ENCODE results near the gene CDKN1B.
"Not testable (repeated sequence)": the region's sequence is repeated elsewhere in the genome, so short reads cannot be mapped to it uniquely, and the experiment has no call there.

Gene CDKN1B

GRCh38 chr12:12725956-12726554 lies 8.9 kb downstream of the CDKN1B start:
- no peak overlapping the region for H3K27ac ChIP-seq (ENCODE audit: low read length)
- H3K4me3 ChIP-seq (ENCODE audit: low read length): peak overlapping the region; percentile 89
- peak overlapping the region; percentile 78 for H3K9ac ChIP-seq (ENCODE audit: low read length)
- peaks cover 4% of the 10 kb centered on the region for H3K36me3 ChIP-seq (ENCODE audit: control insufficient read depth, low read depth, low read length)
- H3K27me3 ChIP-seq (ENCODE audit: control insufficient read depth, insufficient read depth, low read length): peaks cover 53% of the 10 kb centered on the region
- peaks cover 15% of the 10 kb centered on the region for H3K4me1 ChIP-seq (ENCODE audit: control insufficient read depth, low read depth, low read length)
- H3K9me3 ChIP-seq (ENCODE audit: control insufficient read depth, low read depth, low read length): no peaks in the 10 kb centered on the region

GRCh38 chr12:12726555-12727093 lies 9.5 kb downstream of the CDKN1B start:
- Histone ChIP-seq H3K4me3 (ENCODE audit: low read length) (peak overlapping the region; percentile 89), H3K9me3 (ENCODE audit: control insufficient read depth, low read depth, low read length) (no peaks in the 10 kb centered on the region), H3K27me3 (ENCODE audit: control insufficient read depth, insufficient read depth, low read length) (peaks cover 47% of the 10 kb centered on the region), H3K9ac (ENCODE audit: low read length) (peak overlapping the region; percentile 78), H3K4me1 (ENCODE audit: control insufficient read depth, low read depth, low read length) (peaks cover 15% of the 10 kb centered on the region), H3K36me3 (ENCODE audit: control insufficient read depth, low read depth, low read length) (no peaks in the 10 kb centered on the region), H3K27ac (ENCODE audit: low read length) (no peak overlapping the region)

- H3K27ac ChIP-seq (ENCODE audit: low read length): no peak overlapping the region
- no peaks in the 10 kb centered on the region for H3K9me3 ChIP-seq (ENCODE audit: control insufficient read depth, low read depth, low read length)
- peaks cover 15% of the 10 kb centered on the region for H3K27me3 ChIP-seq (ENCODE audit: control insufficient read depth, insufficient read depth, low read length)
- H3K4me3 ChIP-seq (ENCODE audit: low read length): no peak overlapping the region
- H3K4me1 ChIP-seq (ENCODE audit: control insufficient read depth, low read depth, low read length): peaks cover 7% of the 10 kb centered on the region
- H3K36me3 ChIP-seq (ENCODE audit: control insufficient read depth, low read depth, low read length): no peaks in the 10 kb centered on the region
- H3K9ac ChIP-seq (ENCODE audit: low read length): no peak overlapping the region
These were observed 14.0 kb downstream of the CDKN1B start for GRCh38 chr12:12731178-12731577.

- Histone ChIP-seq H3K36me3 (ENCODE audit: control insufficient read depth, low read depth, low read length) (no peaks in the 10 kb centered on the region), H3K4me3 (ENCODE audit: low read length) (no peak overlapping the region), H3K4me1 (ENCODE audit: control insufficient read depth, low read depth, low read length) (peaks cover 2% of the 10 kb centered on the region), H3K9me3 (ENCODE audit: control insufficient read depth, low read depth, low read length) (no peaks in the 10 kb centered on the region), H3K9ac (ENCODE audit: low read length) (no peak overlapping the region), H3K27me3 (ENCODE audit: control insufficient read depth, insufficient read depth, low read length) (peaks cover 9% of the 10 kb centered on the region), H3K27ac (ENCODE audit: low read length) (no peak overlapping the region)
These were observed 14.6 kb downstream of the CDKN1B start for GRCh38 chr12:12731785-12732184.

GRCh38 chr12:12733118-12733517 lies 15.9 kb downstream of the CDKN1B start:
- H3K4me1 ChIP-seq (ENCODE audit: control insufficient read depth, low read depth, low read length): no peaks in the 10 kb centered on the region
- H3K4me3 ChIP-seq (ENCODE audit: low read length): no peak overlapping the region

GRCh38 chr12:12734054-12734453 lies 16.9 kb downstream of the CDKN1B start:
- Histone ChIP-seq H3K27me3 (ENCODE audit: control insufficient read depth, insufficient read depth, low read length) (no peaks in the 10 kb centered on the region), H3K9ac (ENCODE audit: low read length) (no peak overlapping the region), H3K4me1 (ENCODE audit: control insufficient read depth, low read depth, low read length) (no peaks in the 10 kb centered on the region), H3K4me3 (ENCODE audit: low read length) (no peak overlapping the region), H3K36me3 (ENCODE audit: control insufficient read depth, low read depth, low read length) (no peaks in the 10 kb centered on the region), H3K27ac (ENCODE audit: low read length) (no peak overlapping the region), H3K9me3 (ENCODE audit: control insufficient read depth, low read depth, low read length) (no peaks in the 10 kb centered on the region)

More at GRCh38 chr12:12733118-12733517, 15.9 kb downstream of the CDKN1B start:
- H3K36me3 ChIP-seq (ENCODE audit: control insufficient read depth, low read depth, low read length): no peaks in the 10 kb centered on the region
- H3K9me3 ChIP-seq (ENCODE audit: control insufficient read depth, low read depth, low read length): no peaks in the 10 kb centered on the region
- H3K27ac ChIP-seq (ENCODE audit: low read length): no peak overlapping the region
- no peak overlapping the region for H3K9ac ChIP-seq (ENCODE audit: low read length)
- H3K27me3 ChIP-seq (ENCODE audit: control insufficient read depth, insufficient read depth, low read length): no peaks in the 10 kb centered on the region

- Histone ChIP-seq H3K36me3 (ENCODE audit: control insufficient read depth, low read depth, low read length) (no peaks in the 10 kb centered on the region), H3K27ac (ENCODE audit: low read length) (no peak overlapping the region), H3K27me3 (ENCODE audit: control insufficient read depth, insufficient read depth, low read length) (no peaks in the 10 kb centered on the region), H3K9ac (ENCODE audit: low read length) (no peak overlapping the region), H3K4me1 (ENCODE audit: control insufficient read depth, low read depth, low read length) (no peaks in the 10 kb centered on the region), H3K4me3 (ENCODE audit: low read length) (no peak overlapping the region), H3K9me3 (ENCODE audit: control insufficient read depth, low read depth, low read length) (no peaks in the 10 kb centered on the region)
These were observed 17.4 kb downstream of the CDKN1B start for GRCh38 chr12:12734561-12735071.

- H3K9ac ChIP-seq (ENCODE audit: low read length): no peak overlapping the region
These were observed 18.1 kb downstream of the CDKN1B start for GRCh38 chr12:12735301-12735700.

GRCh38 chr12:12736759-12737676 lies 19.9 kb downstream of the CDKN1B start:
- no peaks in the 10 kb centered on the region for H3K36me3 ChIP-seq (ENCODE audit: control insufficient read depth, low read depth, low read length)
- H3K27me3 ChIP-seq (ENCODE audit: control insufficient read depth, insufficient read depth, low read length): no peaks in the 10 kb centered on the region
- no peak overlapping the region for H3K4me3 ChIP-seq (ENCODE audit: low read length)
- no peaks in the 10 kb centered on the region for H3K4me1 ChIP-seq (ENCODE audit: control insufficient read depth, low read depth, low read length)
- H3K9me3 ChIP-seq (ENCODE audit: control insufficient read depth, low read depth, low read length): no peaks in the 10 kb centered on the region
- no peak overlapping the region for H3K27ac ChIP-seq (ENCODE audit: low read length)
- no peak overlapping the region for H3K9ac ChIP-seq (ENCODE audit: low read length)

More at GRCh38 chr12:12735301-12735700, 18.1 kb downstream of the CDKN1B start:
- H3K9me3 ChIP-seq (ENCODE audit: control insufficient read depth, low read depth, low read length): no peaks in the 10 kb centered on the region
- H3K36me3 ChIP-seq (ENCODE audit: control insufficient read depth, low read depth, low read length): no peaks in the 10 kb centered on the region
- no peak overlapping the region for H3K4me3 ChIP-seq (ENCODE audit: low read length)
- no peaks in the 10 kb centered on the region for H3K4me1 ChIP-seq (ENCODE audit: control insufficient read depth, low read depth, low read length)
- H3K27me3 ChIP-seq (ENCODE audit: control insufficient read depth, insufficient read depth, low read length): no peaks in the 10 kb centered on the region
- H3K27ac ChIP-seq (ENCODE audit: low read length): no peak overlapping the region

GRCh38 chr12:12738152-12738551 lies 21.0 kb downstream of the CDKN1B start:
- not testable (repeated sequence) for H3K27me3 ChIP-seq (ENCODE audit: control insufficient read depth, insufficient read depth, low read length); H3K27ac ChIP-seq (ENCODE audit: low read length); H3K9ac ChIP-seq (ENCODE audit: low read length); H3K9me3 ChIP-seq (ENCODE audit: control insufficient read depth, low read depth, low read length); H3K4me1 ChIP-seq (ENCODE audit: control insufficient read depth, low read depth, low read length); H3K36me3 ChIP-seq (ENCODE audit: control insufficient read depth, low read depth, low read length); H3K4me3 ChIP-seq (ENCODE audit: low read length)

- Histone ChIP-seq H3K36me3 (ENCODE audit: control insufficient read depth, low read depth, low read length) (no peaks in the 10 kb centered on the region), H3K9me3 (ENCODE audit: control insufficient read depth, low read depth, low read length) (no peaks in the 10 kb centered on the region), H3K4me1 (ENCODE audit: control insufficient read depth, low read depth, low read length) (no peaks in the 10 kb centered on the region), H3K9ac (ENCODE audit: low read length) (no peak overlapping the region), H3K4me3 (ENCODE audit: low read length) (no peak overlapping the region), H3K27me3 (ENCODE audit: control insufficient read depth, insufficient read depth, low read length) (no peaks in the 10 kb centered on the region), H3K27ac (ENCODE audit: low read length) (no peak overlapping the region)
These were observed 24.5 kb downstream of the CDKN1B start for GRCh38 chr12:12741660-12742059.

All from iPS-18a (cell line).